NCI-H446 treated with DMSO at 0.1 percent for 48 hours (cell line): ENCODE measurements around the gene PARP2.

Source experiments
- DNase-seq: peaks from one replicate; lab custom pipeline; 2025; lab: John Stamatoyannopoulos, UW

PARP2 gene

DNA sequence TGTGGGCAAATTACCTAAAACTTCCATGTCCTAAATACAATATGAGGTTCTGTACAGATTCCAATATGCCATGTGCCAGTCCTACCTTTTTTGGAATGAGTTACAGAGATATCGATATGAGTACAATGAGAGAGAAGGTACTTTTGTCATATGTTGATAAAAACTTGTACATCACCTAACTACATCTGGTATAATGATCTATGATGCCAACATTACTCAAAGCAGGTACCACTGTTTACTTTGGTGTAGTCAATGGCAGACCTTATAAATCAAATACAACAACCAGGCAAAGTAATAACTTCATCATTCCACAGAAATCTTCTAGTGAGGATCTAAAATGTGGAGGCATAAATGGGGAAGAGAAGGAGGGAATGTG, 57.1 kb downstream of the PARP2 start:
- DNase-seq: no peak

- DNase-seq: no peak
Measured at GRCh38 chr14:20400965-20401593, 57.6 kb downstream of the PARP2 start.

GRCh38 chr14:20403521-20403920, 60.1 kb downstream of the PARP2 start:
- DNase-seq: no peak
